Liver (tissue), 9 donors: ENCODE data around the gene RIMBP2. TPM values are rescaled to one million over a fixed set of nuclear protein-coding genes. Genes with fewer than 3 reads are reported as not detected.

Experiments used
- DNase-seq: peaks from one replicate; pipeline ENCODE4 v3.0.0-alpha.2; 2017; ENCODE audit warnings: low spot score
- H3K27ac ChIP-seq, 2 donors: one replicate each; pipeline ENCODE4 v1.7.0; 2013; ENCODE audit warnings: inconsistent platforms in 2 of 2, low read length in 2 of 2, control low read depth in 1 of 2, low read depth in 1 of 2, mild to moderate bottlenecking in 1 of 2
- H3K27me3 ChIP-seq, 4 donors: one replicate each; pipeline versions ENCODE4 v1.6.1 to v1.7.0; 2013; ENCODE audit warnings: low read length in 3 of 4, inconsistent platforms in 1 of 4, mild to moderate bottlenecking in 1 of 4, moderate library complexity in 1 of 4; ENCODE audit not compliant: control insufficient read depth in 4 of 4, insufficient read depth in 4 of 4
- H3K36me3 ChIP-seq, 4 donors: one replicate each; pipeline versions ENCODE4 v1.6.1 to v1.7.0; 2013; ENCODE audit warnings: low read length in 3 of 4, mild to moderate bottlenecking in 3 of 4, low read depth in 1 of 4, moderate library complexity in 1 of 4; ENCODE audit not compliant: control insufficient read depth in 4 of 4, insufficient read depth in 3 of 4
- H3K4me1 ChIP-seq, 4 donors: one replicate each; pipeline versions ENCODE4 v1.6.1 to v1.7.0; 2013; ENCODE audit warnings: low read length in 3 of 4, mild to moderate bottlenecking in 3 of 4, moderate library complexity in 1 of 4; ENCODE audit not compliant: control insufficient read depth in 4 of 4, insufficient read depth in 4 of 4
- H3K4me3 ChIP-seq, 3 donors: one replicate each; pipeline versions ENCODE4 v1.6.1 to v1.7.0; 2013; ENCODE audit warnings: low read length in 3 of 3, control low read depth in 1 of 3, low read depth in 1 of 3, mild to moderate bottlenecking in 1 of 3
- H3K9ac ChIP-seq, 2 donors: one replicate each; pipeline ENCODE4 v1.7.0; 2013; ENCODE audit warnings: low read length in 2 of 2, mild to moderate bottlenecking in 2 of 2, moderate library complexity in 2 of 2, control low read depth in 1 of 2, low read depth in 1 of 2
- H3K9me3 ChIP-seq, 4 donors: one replicate each; pipeline versions ENCODE4 v1.6.1 to v1.7.0; 2013; ENCODE audit warnings: low read length in 3 of 4; ENCODE audit not compliant: control insufficient read depth in 4 of 4
- CTCF ChIP-seq: fragments of 150-350 bp; IDR thresholded peaks from 2 replicates; pipeline ENCODE4 v1.5.1; 2017; ENCODE audit warnings: improper control_type of control experiment, low read depth, low read length; ENCODE audit not compliant: missing input control
- EGR1 ChIP-seq, 2 donors: IDR thresholded peaks; 2 replicates each; pipeline ENCODE4 v1.6.1; 2016 to 2018; ENCODE audit warnings: antibody characterized with exemption in 2 of 2, low read depth in 2 of 2
- FOXA1 ChIP-seq: IDR thresholded peaks from 2 replicates; pipeline ENCODE4 v1.6.1; 2016; ENCODE audit warnings: antibody characterized with exemption
- FOXA2 ChIP-seq: IDR thresholded peaks from 2 replicates; pipeline ENCODE4 v1.6.1; 2016; ENCODE audit warnings: antibody characterized with exemption
- GABPA ChIP-seq, 2 donors: IDR thresholded peaks in 1 of 2; conservative IDR thresholded peaks in 1 of 2; 2 replicates each; pipeline ENCODE4 v1.6.1; 2016; ENCODE audit warnings: antibody characterized with exemption in 2 of 2, mild to moderate bottlenecking in 1 of 2, moderate library complexity in 1 of 2
- HNF4A ChIP-seq, 2 donors: conservative IDR thresholded peaks; 2 replicates each; pipeline ENCODE4 v1.6.1; 2016; ENCODE audit warnings: antibody characterized with exemption in 2 of 2, mild to moderate bottlenecking in 2 of 2
- HNF4G ChIP-seq: IDR thresholded peaks from 2 replicates; pipeline ENCODE4 v1.6.1; 2016; ENCODE audit warnings: antibody characterized with exemption
- JUND ChIP-seq, 2 donors: IDR thresholded peaks; 2 replicates each; pipeline ENCODE4 v1.6.1; 2016; ENCODE audit warnings: antibody characterized with exemption in 2 of 2
- NR2F2 ChIP-seq: IDR thresholded peaks from 2 replicates; pipeline ENCODE4 v1.6.1; 2016; ENCODE audit warnings: antibody characterized with exemption
- RAD21 ChIP-seq, 2 donors: IDR thresholded peaks; 2 replicates each; pipeline ENCODE4 v1.6.1; 2016; ENCODE audit warnings: antibody characterized with exemption in 2 of 2, mild to moderate bottlenecking in 2 of 2
- RXRA ChIP-seq, 2 donors: IDR thresholded peaks; 2 replicates each; pipeline ENCODE4 v1.6.1; 2017 to 2018; ENCODE audit warnings: antibody characterized with exemption in 2 of 2, mild to moderate bottlenecking in 1 of 2
- SP1 ChIP-seq: IDR thresholded peaks from 2 replicates; pipeline ENCODE4 v1.6.1; 2018; ENCODE audit warnings: antibody characterized with exemption, mild to moderate bottlenecking
- TAF1 ChIP-seq: conservative IDR thresholded peaks from 2 replicates; pipeline ENCODE4 v1.6.1; 2016; ENCODE audit warnings: antibody characterized with exemption, mild to moderate bottlenecking
- YY1 ChIP-seq: IDR thresholded peaks from 2 replicates; pipeline ENCODE4 v1.6.1; 2016; ENCODE audit warnings: antibody characterized with exemption, mild to moderate bottlenecking
- ZBTB33 ChIP-seq: IDR thresholded peaks from 2 replicates; pipeline ENCODE4 v1.6.1; 2016; ENCODE audit warnings: antibody characterized with exemption
- WGBS: extraction: QIAGEN DNeasy Blood & Tissue Kit; methylation state at CpG from one replicate; pipeline ENCODE4 v1.1.7; 2013; 5-methylcytosine and 5-hydroxymethylcytosine counted together
- polyA plus RNA-seq, 2 donors: library from polyadenylated mRNA; stranded (reverse) in 1 of 2; unstranded in 1 of 2; fragments of 200-250 nt in 1 of 2; fragments of >200 nt in 1 of 2; fragmentation: Nextera tagmentation in 1 of 2; extraction: Ambion mirVana in 1 of 2; gene quantifications; one replicate each; pipeline versions ENCODE4 v1.2.1 to v1.2.3, GENCODE V29; 2013 to 2015
- total RNA-seq, 2 donors: library from RNA; depleted of rRNA; stranded (reverse); fragments of >200 nt; gene quantifications; one replicate each; pipeline ENCODE4 v1.2.3, GENCODE V29; 2014
- TF ChIP-seq, protein P1 (sequence below): IDR thresholded peaks from 2 replicates; pipeline ENCODE4 v1.6.1; 2016; ENCODE audit warnings: antibody characterized with exemption
- TF ChIP-seq, protein P2 (sequence below): IDR thresholded peaks from 2 replicates; pipeline ENCODE4 v1.6.1; 2016; ENCODE audit warnings: antibody characterized with exemption, mild to moderate bottlenecking
- TF ChIP-seq, protein P3 (sequence below): IDR thresholded peaks from 2 replicates; pipeline ENCODE4 v1.6.1; 2016; ENCODE audit warnings: antibody characterized with exemption
- donor health status: healthy.
- donor health status: healthy.
- donor health status: healthy.
- donor health status: healthy.
- donor health status: healthy.

RIMBP2 gene
- total and polyA plus RNA-seq, 4 donors = 0.01 to 0.17 (median 0.09) TPM; not detected in 1

GRCh38 chr12:130460611-130461446 lies 255.3 kb downstream of the RIMBP2 start:
- WGBS = 79% methylated on average over 28 of the region's 28 CpGs
- Histone ChIP-seq H3K4me3 (no peak overlapping the region), H3K27me3 (peaks cover 0 to 3% (median 0%) of the 10 kb centered on the region in 4 donors), H3K9ac (no peak overlapping the region), H3K27ac (no peak overlapping the region), H3K4me1 (no peaks in the 10 kb centered on the region), H3K36me3 (no peaks in the 10 kb centered on the region), H3K9me3 (peaks cover 0 to 1% (median 0%) of the 10 kb centered on the region in 4 donors)
- TF ChIP-seq ZBTB33 (no peak), YY1 (no peak), TAF1 (no peak), HNF4A (conservative IDR thresholded peaks at IDR 0.05) (no peak), JUND (IDR thresholded peaks at IDR 0.05) (no peak), EGR1 (IDR thresholded peaks at IDR 0.05; ENCODE audit: low read depth in 2 of 2) (no peak), FOXA1 (no peak), SP1 (no peak), NR2F2 (no peak)
- TF ChIP-seq, protein P1, sequence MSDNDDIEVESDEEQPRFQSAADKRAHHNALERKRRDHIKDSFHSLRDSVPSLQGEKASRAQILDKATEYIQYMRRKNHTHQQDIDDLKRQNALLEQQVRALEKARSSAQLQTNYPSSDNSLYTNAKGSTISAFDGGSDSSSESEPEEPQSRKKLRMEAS = no peak
- DNase-seq = no peak

DNA sequence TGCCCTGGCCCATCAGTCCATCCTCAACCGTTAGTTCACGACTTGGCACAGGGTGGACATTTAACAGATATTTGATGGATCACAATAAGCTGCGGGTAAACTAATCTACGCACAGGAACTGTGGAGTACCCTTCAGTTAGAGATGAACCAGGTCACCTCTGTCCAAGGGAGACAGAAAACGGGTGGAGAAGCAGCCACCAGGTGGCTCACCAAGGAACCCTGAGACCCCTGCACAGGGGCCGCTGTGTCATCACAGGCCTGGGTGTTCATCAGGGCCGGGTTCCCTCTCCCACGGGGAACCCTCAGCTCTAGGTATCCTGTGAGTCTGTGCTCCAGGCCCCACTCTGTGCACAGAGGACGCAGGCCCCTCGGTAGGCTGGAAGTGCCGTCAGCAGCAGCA lies 256.2 kb downstream of the RIMBP2 start:
- no peaks in the 10 kb centered on the region for H3K9me3 ChIP-seq
- H3K27me3 ChIP-seq = no peaks in the 10 kb centered on the region
- no peak overlapping the region for H3K9ac ChIP-seq
- DNase-seq = no peak
- H3K4me1 ChIP-seq = no peaks in the 10 kb centered on the region
- WGBS = 64% methylated on average over 11 of the region's 11 CpGs
- H3K27ac ChIP-seq = no peak overlapping the region
- H3K4me3 ChIP-seq = no peak overlapping the region
- TF ChIP-seq, protein P1 = no peak
- TF ChIP-seq RXRA (IDR thresholded peaks at IDR 0.05) = no peak
- TF ChIP-seq HNF4A (conservative IDR thresholded peaks at IDR 0.05) = no peak
- TF ChIP-seq, protein P2, sequence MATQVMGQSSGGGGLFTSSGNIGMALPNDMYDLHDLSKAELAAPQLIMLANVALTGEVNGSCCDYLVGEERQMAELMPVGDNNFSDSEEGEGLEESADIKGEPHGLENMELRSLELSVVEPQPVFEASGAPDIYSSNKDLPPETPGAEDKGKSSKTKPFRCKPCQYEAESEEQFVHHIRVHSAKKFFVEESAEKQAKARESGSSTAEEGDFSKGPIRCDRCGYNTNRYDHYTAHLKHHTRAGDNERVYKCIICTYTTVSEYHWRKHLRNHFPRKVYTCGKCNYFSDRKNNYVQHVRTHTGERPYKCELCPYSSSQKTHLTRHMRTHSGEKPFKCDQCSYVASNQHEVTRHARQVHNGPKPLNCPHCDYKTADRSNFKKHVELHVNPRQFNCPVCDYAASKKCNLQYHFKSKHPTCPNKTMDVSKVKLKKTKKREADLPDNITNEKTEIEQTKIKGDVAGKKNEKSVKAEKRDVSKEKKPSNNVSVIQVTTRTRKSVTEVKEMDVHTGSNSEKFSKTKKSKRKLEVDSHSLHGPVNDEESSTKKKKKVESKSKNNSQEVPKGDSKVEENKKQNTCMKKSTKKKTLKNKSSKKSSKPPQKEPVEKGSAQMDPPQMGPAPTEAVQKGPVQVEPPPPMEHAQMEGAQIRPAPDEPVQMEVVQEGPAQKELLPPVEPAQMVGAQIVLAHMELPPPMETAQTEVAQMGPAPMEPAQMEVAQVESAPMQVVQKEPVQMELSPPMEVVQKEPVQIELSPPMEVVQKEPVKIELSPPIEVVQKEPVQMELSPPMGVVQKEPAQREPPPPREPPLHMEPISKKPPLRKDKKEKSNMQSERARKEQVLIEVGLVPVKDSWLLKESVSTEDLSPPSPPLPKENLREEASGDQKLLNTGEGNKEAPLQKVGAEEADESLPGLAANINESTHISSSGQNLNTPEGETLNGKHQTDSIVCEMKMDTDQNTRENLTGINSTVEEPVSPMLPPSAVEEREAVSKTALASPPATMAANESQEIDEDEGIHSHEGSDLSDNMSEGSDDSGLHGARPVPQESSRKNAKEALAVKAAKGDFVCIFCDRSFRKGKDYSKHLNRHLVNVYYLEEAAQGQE = no peak
- no peak for TF ChIP-seq TAF1
- no peak for TF ChIP-seq ZBTB33
- TF ChIP-seq, protein P3, sequence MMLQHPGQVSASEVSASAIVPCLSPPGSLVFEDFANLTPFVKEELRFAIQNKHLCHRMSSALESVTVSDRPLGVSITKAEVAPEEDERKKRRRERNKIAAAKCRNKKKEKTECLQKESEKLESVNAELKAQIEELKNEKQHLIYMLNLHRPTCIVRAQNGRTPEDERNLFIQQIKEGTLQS = no peak
- no peak for TF ChIP-seq JUND (IDR thresholded peaks at IDR 0.05)
- TF ChIP-seq SP1 = no peak
- TF ChIP-seq NR2F2 = no peak
- no peak for TF ChIP-seq RAD21 (IDR thresholded peaks at IDR 0.05)
- TF ChIP-seq FOXA2 = no peak
- TF ChIP-seq FOXA1 = no peak
- TF ChIP-seq CTCF = no peak
- no peak for TF ChIP-seq EGR1 (IDR thresholded peaks at IDR 0.05; ENCODE audit: low read depth in 2 of 2)
- no peak for TF ChIP-seq GABPA (IDR thresholded peaks at IDR 0.05 in 1 of 2, conservative IDR thresholded peaks at IDR 0.05 in 1 of 2)
- no peak for TF ChIP-seq HNF4G
- TF ChIP-seq YY1 = no peak
- no peaks in the 10 kb centered on the region for H3K36me3 ChIP-seq
